Measurements from ENCODE around the gene DHX35. TPM values are rescaled to one million over a fixed set of nuclear protein-coding genes. Genes with fewer than 3 reads are reported as not detected.

DHX35 gene
- total and polyA plus RNA-seq, 2 of the 4 experiments (the other 2 are of a cell fraction) = 9.1 to 13.5 TPM

- Histone ChIP-seq H4K8ac (ENCODE audit: low read depth in 2 of 2, low read length in 2 of 2) (no peak overlapping the region), H2AK5ac (ENCODE audit: low read depth, low read length) (no peak overlapping the region), H2AFZ (replicated peaks; ENCODE audit: low read length, poor library complexity) (no peak overlapping the region), H3K9me1 (ENCODE audit: insufficient read depth, low read length) (peaks cover 16% of the 10 kb centered on the region), H3K14ac (replicated peaks; ENCODE audit: low read depth, low read length) (no peak overlapping the region), H3K23ac (ENCODE audit: low read depth, low read length) (no peak overlapping the region), H2BK20ac (ENCODE audit: low read depth, low read length) (no peak overlapping the region), H2BK5ac (ENCODE audit: low read depth, low read length, poor library complexity, severe bottlenecking) (no peak overlapping the region), H3K36me3 (ENCODE audit: control insufficient read depth, insufficient read depth, low read length) (peaks cover 49% of the 10 kb centered on the region), H4K5ac (ENCODE audit: low read depth, low read length) (no peak overlapping the region), H3K4ac (ENCODE audit: low read depth, low read length) (no peak overlapping the region), H3K9ac (ENCODE audit: low read depth, low read length) (no peak overlapping the region), H2BK15ac (ENCODE audit: low read depth, low read length) (no peak overlapping the region), H3K4me3 (ENCODE audit: insufficient read depth, low read depth, low read length) (no peak overlapping the region), H3K27me3 (ENCODE audit: control insufficient read depth, insufficient read depth, low read length) (no peaks in the 10 kb centered on the region), H4K91ac (ENCODE audit: insufficient read depth, low read depth, low read length) (no peak overlapping the region), H3K18ac (ENCODE audit: low read depth, low read length) (no peak overlapping the region), H3K9me3 (ENCODE audit: control insufficient read depth, insufficient read depth, low read length) (no peaks in the 10 kb centered on the region), H3K56ac (ENCODE audit: extremely low read depth, insufficient read depth, low read length) (no peak overlapping the region), H2AK9ac (replicated peaks; ENCODE audit: low read depth, low read length, poor library complexity) (no peak overlapping the region), H4K20me1 (ENCODE audit: insufficient read depth, low read length) (no peaks in the 10 kb centered on the region), H2BK120ac (ENCODE audit: low read depth, low read length) (no peak overlapping the region), H3K4me1 (ENCODE audit: control insufficient read depth, insufficient read depth, low read length) (no peaks in the 10 kb centered on the region), H3K79me1 (ENCODE audit: low read depth in 1 of 2, low read length in 2 of 2) (peaks cover 0 to 11% of the 10 kb centered on the region in 2 experiments; a peak in 3 of 4 replicates), H3K4me2 (ENCODE audit: low read depth, low read length) (no peak overlapping the region), H3K27ac (ENCODE audit: insufficient read depth, low read length) (no peak overlapping the region)
- in situ Hi-C loops (cut with MboI; ENCODE audit: low sequenced_read_pairs) (no loop called here), intact Hi-C loops (cut with micrococcal nuclease) (no loop called here), dilution Hi-C loops (cut with HindIII; ENCODE audit: low sequenced_read_pairs, unreplicated experiment) (no loop called here)
- TF ChIP-seq FOS (IDR thresholded peaks at IDR 0.05; ENCODE audit: low read depth, low read length) (no peak), CEBPB (IDR thresholded peaks at IDR 0.05; ENCODE audit: low read depth, low read length) (no peak), NFE2L2 (IDR thresholded peaks at IDR 0.05; ENCODE audit: low read depth, low read length) (no peak), RFX5 (IDR thresholded peaks at IDR 0.05; ENCODE audit: low read depth, low read length) (no peak), CTCF (conservative IDR thresholded peaks at IDR 0.05; ENCODE audit: low read depth, low read length) (no peak), ELK1 (IDR thresholded peaks at IDR 0.05; ENCODE audit: borderline replicate concordance, low read depth, low read length) (no peak), SMC3 (IDR thresholded peaks at IDR 0.05; ENCODE audit: low read depth, low read length) (no peak), MAZ (IDR thresholded peaks at IDR 0.05; ENCODE audit: borderline replicate concordance, low read depth, low read length) (no peak), MXI1 (IDR thresholded peaks at IDR 0.05; ENCODE audit: borderline replicate concordance, low read depth, low read length) (no peak)
- POLR2A ChIA-PET (ENCODE audit: unreplicated experiment) = no interaction called here
- ATAC-seq (ENCODE audit: low read depth) (no peak), DNase-seq (no peak)
- WGBS, 2 experiments (ENCODE audit: extremely low coverage in 2 of 2, insufficient read length in 1 of 2) = 100% methylated on average over 2 of the region's 6 CpGs; no CpG with 5 or more reads in 1 of the 2 experiments
- no TSS peak for BruUV-seq (replicated peaks)
- CTCF ChIA-PET = no interaction called here
Measured at GRCh38 chr20:38999965-39000910, 38.1 kb downstream of the DHX35 start.

Measured in IMR-90 (cell line).